ENCODE measurements around the gene RAD51.

DNA sequence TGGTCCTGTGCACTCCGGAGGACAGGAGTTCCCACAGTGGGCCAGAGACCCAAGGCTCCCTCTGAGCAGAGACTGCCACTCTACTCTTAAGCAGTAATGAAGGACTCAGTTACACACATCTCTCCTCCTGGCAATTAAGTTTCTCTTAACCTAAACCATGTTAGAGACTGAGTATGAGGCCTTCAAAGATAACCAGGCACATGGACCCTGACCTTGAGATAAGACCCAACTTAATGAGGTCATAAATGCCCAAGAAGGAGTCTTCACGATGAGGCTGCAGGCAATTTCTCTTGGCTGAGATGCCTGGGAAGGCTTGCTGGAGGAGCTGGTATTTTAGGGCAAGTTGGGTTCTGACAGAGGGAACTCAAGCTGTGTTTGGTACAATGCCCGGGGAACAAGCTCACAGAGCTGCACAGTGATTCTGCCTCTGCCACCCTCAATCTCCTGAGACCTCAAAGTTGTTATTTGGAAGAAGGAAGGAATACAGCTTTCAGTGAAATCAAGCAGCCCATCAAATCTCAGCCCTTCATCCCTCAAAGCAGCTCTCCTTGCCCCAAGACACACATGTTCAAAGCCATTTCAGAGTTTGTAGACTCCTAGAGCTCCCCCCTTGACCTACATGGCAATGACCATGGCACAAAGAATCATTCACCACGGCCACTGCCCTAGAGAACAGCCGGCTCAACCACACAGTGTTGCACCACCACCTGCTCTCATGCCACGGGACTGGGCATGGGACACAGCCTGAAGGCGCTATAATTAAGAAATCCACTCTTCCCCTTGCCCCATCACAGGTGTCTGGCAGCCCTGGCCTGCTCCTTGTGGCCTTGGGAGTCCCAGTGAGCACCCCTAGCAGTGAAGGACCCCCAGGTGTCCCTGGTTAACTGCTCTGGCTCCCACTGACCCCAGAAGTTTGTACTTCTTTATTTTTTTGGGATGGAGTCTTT, 53.0 kb downstream of the RAD51 start:
- TF ChIP-seq, protein P1, sequence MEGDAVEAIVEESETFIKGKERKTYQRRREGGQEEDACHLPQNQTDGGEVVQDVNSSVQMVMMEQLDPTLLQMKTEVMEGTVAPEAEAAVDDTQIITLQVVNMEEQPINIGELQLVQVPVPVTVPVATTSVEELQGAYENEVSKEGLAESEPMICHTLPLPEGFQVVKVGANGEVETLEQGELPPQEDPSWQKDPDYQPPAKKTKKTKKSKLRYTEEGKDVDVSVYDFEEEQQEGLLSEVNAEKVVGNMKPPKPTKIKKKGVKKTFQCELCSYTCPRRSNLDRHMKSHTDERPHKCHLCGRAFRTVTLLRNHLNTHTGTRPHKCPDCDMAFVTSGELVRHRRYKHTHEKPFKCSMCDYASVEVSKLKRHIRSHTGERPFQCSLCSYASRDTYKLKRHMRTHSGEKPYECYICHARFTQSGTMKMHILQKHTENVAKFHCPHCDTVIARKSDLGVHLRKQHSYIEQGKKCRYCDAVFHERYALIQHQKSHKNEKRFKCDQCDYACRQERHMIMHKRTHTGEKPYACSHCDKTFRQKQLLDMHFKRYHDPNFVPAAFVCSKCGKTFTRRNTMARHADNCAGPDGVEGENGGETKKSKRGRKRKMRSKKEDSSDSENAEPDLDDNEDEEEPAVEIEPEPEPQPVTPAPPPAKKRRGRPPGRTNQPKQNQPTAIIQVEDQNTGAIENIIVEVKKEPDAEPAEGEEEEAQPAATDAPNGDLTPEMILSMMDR (conservative IDR thresholded peaks at IDR 0.05 in 1 of 2, IDR thresholded peaks at IDR 0.05 in 1 of 2; ENCODE audit: low read depth in 1 of 2, low read length in 2 of 2) = no peak
- TF ChIP-seq EZH2 (IDR thresholded peaks at IDR 0.05; ENCODE audit: low read length, missing control alignments) = no peak
